ENCODE data around the gene CNOT1.
"Not testable (repeated sequence)": the region's sequence is repeated elsewhere in the genome, so short reads cannot be mapped to it uniquely, and the experiment has no call there.

CNOT1 gene

DNA sequence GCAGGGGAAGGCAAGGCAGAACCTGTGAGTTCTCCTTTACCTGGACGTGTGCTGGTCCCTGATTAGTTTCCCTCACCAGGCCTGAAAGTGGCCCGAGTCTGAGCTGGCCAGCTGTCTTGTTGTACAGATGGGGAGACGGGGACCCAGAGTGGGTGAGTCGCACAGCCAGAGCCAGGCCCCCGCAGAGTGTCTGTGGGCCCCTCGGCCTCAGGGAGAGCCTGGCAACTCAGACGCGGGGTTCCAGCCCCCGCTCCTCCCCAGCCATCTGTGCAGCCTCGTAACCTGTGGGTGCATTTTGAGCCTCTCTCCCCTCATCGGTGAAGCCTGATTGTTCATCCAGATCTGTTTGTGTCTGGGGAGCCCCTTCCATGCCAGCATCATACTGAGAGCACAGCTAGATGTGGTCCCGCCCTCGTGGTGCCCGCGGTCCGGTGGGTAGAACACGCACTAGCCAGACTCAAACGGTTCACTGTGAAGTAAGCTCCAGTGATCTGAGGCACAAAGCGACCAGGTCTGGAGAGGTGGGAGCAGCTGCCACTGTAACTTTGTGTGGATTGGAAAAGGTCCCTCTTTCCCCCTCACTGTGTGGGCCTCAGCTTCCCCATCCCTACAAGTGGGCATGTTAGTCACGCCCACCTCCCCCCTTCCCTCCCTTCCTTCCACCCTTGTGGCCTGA, 135.7 kb downstream of the CNOT1 start:
- ATAC-seq: no peak
- TF ChIP-seq, protein P1, sequence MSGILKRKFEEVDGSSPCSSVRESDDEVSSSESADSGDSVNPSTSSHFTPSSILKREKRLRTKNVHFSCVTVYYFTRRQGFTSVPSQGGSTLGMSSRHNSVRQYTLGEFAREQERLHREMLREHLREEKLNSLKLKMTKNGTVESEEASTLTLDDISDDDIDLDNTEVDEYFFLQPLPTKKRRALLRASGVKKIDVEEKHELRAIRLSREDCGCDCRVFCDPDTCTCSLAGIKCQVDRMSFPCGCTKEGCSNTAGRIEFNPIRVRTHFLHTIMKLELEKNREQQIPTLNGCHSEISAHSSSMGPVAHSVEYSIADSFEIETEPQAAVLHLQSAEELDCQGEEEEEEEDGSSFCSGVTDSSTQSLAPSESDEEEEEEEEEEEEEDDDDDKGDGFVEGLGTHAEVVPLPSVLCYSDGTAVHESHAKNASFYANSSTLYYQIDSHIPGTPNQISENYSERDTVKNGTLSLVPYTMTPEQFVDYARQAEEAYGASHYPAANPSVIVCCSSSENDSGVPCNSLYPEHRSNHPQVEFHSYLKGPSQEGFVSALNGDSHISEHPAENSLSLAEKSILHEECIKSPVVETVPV (CRISPR knock-in tag; IDR thresholded peaks at IDR 0.05): no peak
- TF ChIP-seq TOX (CRISPR knock-in tag; IDR thresholded peaks at IDR 0.05; ENCODE audit: borderline replicate concordance): no peak
- no peak for TF ChIP-seq GLIS3 (CRISPR knock-in tag; IDR thresholded peaks at IDR 0.05)
- TF ChIP-seq TCF4 (CRISPR knock-in tag; IDR thresholded peaks at IDR 0.05; ENCODE audit: borderline replicate concordance): no peak
- TF ChIP-seq CREB5 (CRISPR knock-in tag; IDR thresholded peaks at IDR 0.05; ENCODE audit: low read depth): no peak
- no peak for TF ChIP-seq PPARA (CRISPR knock-in tag; IDR thresholded peaks at IDR 0.05; ENCODE audit: borderline replicate concordance)
- no peak for TF ChIP-seq ZC3H10 (CRISPR knock-in tag; IDR thresholded peaks at IDR 0.05)
- TF ChIP-seq, protein P2, sequence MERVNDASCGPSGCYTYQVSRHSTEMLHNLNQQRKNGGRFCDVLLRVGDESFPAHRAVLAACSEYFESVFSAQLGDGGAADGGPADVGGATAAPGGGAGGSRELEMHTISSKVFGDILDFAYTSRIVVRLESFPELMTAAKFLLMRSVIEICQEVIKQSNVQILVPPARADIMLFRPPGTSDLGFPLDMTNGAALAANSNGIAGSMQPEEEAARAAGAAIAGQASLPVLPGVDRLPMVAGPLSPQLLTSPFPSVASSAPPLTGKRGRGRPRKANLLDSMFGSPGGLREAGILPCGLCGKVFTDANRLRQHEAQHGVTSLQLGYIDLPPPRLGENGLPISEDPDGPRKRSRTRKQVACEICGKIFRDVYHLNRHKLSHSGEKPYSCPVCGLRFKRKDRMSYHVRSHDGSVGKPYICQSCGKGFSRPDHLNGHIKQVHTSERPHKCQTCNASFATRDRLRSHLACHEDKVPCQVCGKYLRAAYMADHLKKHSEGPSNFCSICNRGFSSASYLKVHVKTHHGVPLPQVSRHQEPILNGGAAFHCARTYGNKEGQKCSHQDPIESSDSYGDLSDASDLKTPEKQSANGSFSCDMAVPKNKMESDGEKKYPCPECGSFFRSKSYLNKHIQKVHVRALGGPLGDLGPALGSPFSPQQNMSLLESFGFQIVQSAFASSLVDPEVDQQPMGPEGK (CRISPR knock-in tag; IDR thresholded peaks at IDR 0.05; ENCODE audit: borderline replicate concordance): no peak
- TF ChIP-seq OSR1 (CRISPR knock-in tag; IDR thresholded peaks at IDR 0.05): no peak
- no peak for TF ChIP-seq ESRRG (CRISPR knock-in tag; IDR thresholded peaks at IDR 0.05)
- no peak for TF ChIP-seq ISL1 (CRISPR knock-in tag; IDR thresholded peaks at IDR 0.05)

GRCh38 chr16:58492735-58493134, 136.9 kb downstream of the CNOT1 start:
- no peak for ATAC-seq

GRCh38 chr16:58492066-58492465, 137.6 kb downstream of the CNOT1 start:
- no peak for TF ChIP-seq ISL1 (CRISPR knock-in tag; IDR thresholded peaks at IDR 0.05)
- no peak for TF ChIP-seq OSR1 (CRISPR knock-in tag; IDR thresholded peaks at IDR 0.05)
- TF ChIP-seq ESRRG (CRISPR knock-in tag; IDR thresholded peaks at IDR 0.05): no peak
- TF ChIP-seq, protein P2 (CRISPR knock-in tag; IDR thresholded peaks at IDR 0.05; ENCODE audit: borderline replicate concordance): no peak
- no peak for TF ChIP-seq ZFP3 (CRISPR knock-in tag; IDR thresholded peaks at IDR 0.05)
- no peak for TF ChIP-seq TCF4 (CRISPR knock-in tag; IDR thresholded peaks at IDR 0.05; ENCODE audit: borderline replicate concordance)
- TF ChIP-seq TSHZ2 (CRISPR knock-in tag; IDR thresholded peaks at IDR 0.05): no peak
- TF ChIP-seq RARB (CRISPR knock-in tag; IDR thresholded peaks at IDR 0.05): no peak
- TF ChIP-seq ARNTL (CRISPR knock-in tag; IDR thresholded peaks at IDR 0.05; ENCODE audit: borderline replicate concordance, low read depth): no peak

More at GRCh38 chr16:58492735-58493134, 136.9 kb downstream of the CNOT1 start:
- TF ChIP-seq PPARA (CRISPR knock-in tag; IDR thresholded peaks at IDR 0.05; ENCODE audit: borderline replicate concordance) (no peak), ZFP3 (CRISPR knock-in tag; IDR thresholded peaks at IDR 0.05) (no peak), ARNTL (CRISPR knock-in tag; IDR thresholded peaks at IDR 0.05; ENCODE audit: borderline replicate concordance, low read depth) (no peak), TCF4 (CRISPR knock-in tag; IDR thresholded peaks at IDR 0.05; ENCODE audit: borderline replicate concordance) (no peak), GLIS3 (CRISPR knock-in tag; IDR thresholded peaks at IDR 0.05) (no peak), TOX (CRISPR knock-in tag; IDR thresholded peaks at IDR 0.05; ENCODE audit: borderline replicate concordance) (no peak)
- TF ChIP-seq, protein P1 (CRISPR knock-in tag; IDR thresholded peaks at IDR 0.05): no peak
- TF ChIP-seq, protein P2 (CRISPR knock-in tag; IDR thresholded peaks at IDR 0.05; ENCODE audit: borderline replicate concordance): no peak

DNA sequence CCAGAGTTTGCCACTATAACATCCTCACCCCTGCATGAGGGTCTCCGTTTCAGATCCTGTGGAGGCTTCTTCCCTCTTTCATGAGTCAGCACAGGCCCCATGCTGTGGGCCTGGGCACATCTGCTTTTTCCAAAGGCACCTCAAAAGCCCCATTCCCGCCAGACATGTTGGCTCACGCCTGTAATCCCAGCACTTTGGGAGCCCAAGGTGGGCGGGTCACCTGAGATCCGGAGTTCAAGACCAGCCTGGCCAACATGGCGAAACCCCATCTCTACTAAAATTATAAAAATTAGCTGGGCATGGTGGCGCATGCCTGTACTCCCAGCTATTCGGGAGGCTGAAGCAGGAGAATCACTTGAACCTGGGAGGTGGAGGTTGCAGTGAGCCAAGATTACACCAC, 139.1 kb downstream of the CNOT1 start:
- ATAC-seq: not testable (repeated sequence)

More at GRCh38 chr16:58492066-58492465, 137.6 kb downstream of the CNOT1 start:
- no peak for ATAC-seq
